ENCODE data around the gene UBQLN3. TPM values are rescaled to one million over a fixed set of nuclear protein-coding genes. Genes with fewer than 3 reads are reported as not detected.

UBQLN3 gene
- total RNA-seq, 1 experiment from 2014 or later, result not detected

DNA sequence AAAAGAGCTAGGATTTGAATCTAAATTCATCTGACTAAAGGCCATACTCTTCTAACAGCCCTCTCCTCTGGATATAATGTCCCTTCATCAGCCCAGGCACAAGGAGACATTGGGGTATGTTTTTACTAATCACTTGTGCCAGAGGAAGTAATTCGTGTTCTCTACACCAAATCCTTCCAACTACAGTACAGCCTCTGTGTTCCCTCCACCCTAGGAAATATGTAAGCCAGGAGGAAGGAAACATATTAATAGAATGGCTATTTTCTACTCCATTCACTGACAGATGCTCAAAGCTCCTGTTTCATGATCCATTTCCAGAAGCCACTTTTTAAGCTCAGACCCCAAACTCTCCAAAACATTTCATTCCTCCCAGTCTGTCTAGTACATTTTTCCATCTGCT lies 18.7 kb upstream of the UBQLN3 start:
- H3K9me3 Mint-ChIP-seq (ENCODE audit: low read depth, unreplicated experiment), result no peaks in the 10 kb centered on the region
- H3K27me3 Mint-ChIP-seq (ENCODE audit: unreplicated experiment), result peaks cover 78% of the 10 kb centered on the region
- CTCF ChIA-PET, result interaction anchor here (0.6 kb wide), 1 partner anchor 806 kb away, joined by 4 read pairs; no protein-coding TSS in a partner anchor

GRCh38 chr11:5527716-5528115 lies 18.0 kb upstream of the UBQLN3 start:
- Mint-ChIP-seq H3K9me3 (ENCODE audit: low read depth, unreplicated experiment) (no peaks in the 10 kb centered on the region), H3K36me3 (ENCODE audit: insufficient read depth, unreplicated experiment) (no peaks in the 10 kb centered on the region), H3K4me1 (ENCODE audit: low read depth, unreplicated experiment) (no peaks in the 10 kb centered on the region), H3K27ac (ENCODE audit: unreplicated experiment) (no peak overlapping the region), H3K27me3 (ENCODE audit: unreplicated experiment) (peaks cover 77% of the 10 kb centered on the region), H3K4me3 (ENCODE audit: low read depth, unreplicated experiment) (no peak overlapping the region)
- DNase-seq, result no peak
- CTCF ChIA-PET, result interaction anchor here (0.6 kb wide), 1 partner anchor 805 kb away, joined by 4 read pairs; no protein-coding TSS in a partner anchor
- intact Hi-C loops (cut with micrococcal nuclease; ENCODE audit: unreplicated experiment), result no loop called here
- no peak for TF ChIP-seq CTCF (IDR thresholded peaks at IDR 0.05; ENCODE audit: unreplicated experiment)
- BruUV-seq (replicated peaks), result no TSS peak

More for the DNA sequence above, 18.7 kb upstream of the UBQLN3 start:
- no peak for DNase-seq
- BruUV-seq (replicated peaks), result no TSS peak
- Mint-ChIP-seq H3K4me3 (ENCODE audit: low read depth, unreplicated experiment) (no peak overlapping the region), H3K36me3 (ENCODE audit: insufficient read depth, unreplicated experiment) (no peaks in the 10 kb centered on the region), H3K4me1 (ENCODE audit: low read depth, unreplicated experiment) (no peaks in the 10 kb centered on the region), H3K27ac (ENCODE audit: unreplicated experiment) (no peak overlapping the region)
- no peak for TF ChIP-seq CTCF (IDR thresholded peaks at IDR 0.05; ENCODE audit: unreplicated experiment)
- intact Hi-C loops (cut with micrococcal nuclease; ENCODE audit: unreplicated experiment), result no loop called here

DNA sequence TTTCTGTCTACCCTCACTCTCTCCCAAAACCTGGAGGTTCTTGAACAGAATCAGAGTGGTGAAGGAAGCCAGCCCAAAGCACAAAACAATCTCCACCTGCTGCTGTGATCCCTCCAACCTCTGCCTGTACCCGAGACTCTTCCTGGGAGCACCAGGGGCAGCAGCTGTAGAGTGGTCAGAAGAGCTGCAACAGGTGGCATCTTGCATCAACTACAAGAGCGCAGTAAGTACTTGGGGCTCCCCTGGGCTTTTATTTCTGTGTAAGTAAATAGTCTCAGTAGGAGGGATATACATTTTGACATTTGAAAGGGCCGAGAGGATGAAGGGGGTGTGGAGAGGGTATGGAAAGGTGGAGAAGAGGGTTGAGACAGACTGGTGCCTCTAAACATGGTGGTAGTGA lies 15.0 kb upstream of the UBQLN3 start:
- CTCF ChIA-PET, result no interaction called here
- Mint-ChIP-seq H3K4me3 (ENCODE audit: low read depth, unreplicated experiment) (no peak overlapping the region), H3K27ac (ENCODE audit: unreplicated experiment) (no peak overlapping the region), H3K9me3 (ENCODE audit: low read depth, unreplicated experiment) (no peaks in the 10 kb centered on the region), H3K27me3 (ENCODE audit: unreplicated experiment) (peaks cover 55% of the 10 kb centered on the region), H3K4me1 (ENCODE audit: low read depth, unreplicated experiment) (no peaks in the 10 kb centered on the region), H3K36me3 (ENCODE audit: insufficient read depth, unreplicated experiment) (no peaks in the 10 kb centered on the region)
- DNase-seq, result no peak
- no peak for TF ChIP-seq CTCF (IDR thresholded peaks at IDR 0.05; ENCODE audit: unreplicated experiment)
- intact Hi-C loops (cut with micrococcal nuclease; ENCODE audit: unreplicated experiment), result no loop called here
- BruUV-seq (replicated peaks), result no TSS peak

- Mint-ChIP-seq H3K27ac (ENCODE audit: unreplicated experiment) (no peak overlapping the region), H3K27me3 (ENCODE audit: unreplicated experiment) (peaks cover 38% of the 10 kb centered on the region), H3K36me3 (ENCODE audit: insufficient read depth, unreplicated experiment) (no peaks in the 10 kb centered on the region), H3K4me1 (ENCODE audit: low read depth, unreplicated experiment) (no peaks in the 10 kb centered on the region), H3K4me3 (ENCODE audit: low read depth, unreplicated experiment) (no peak overlapping the region), H3K9me3 (ENCODE audit: low read depth, unreplicated experiment) (no peaks in the 10 kb centered on the region)
- intact Hi-C loops (cut with micrococcal nuclease; ENCODE audit: unreplicated experiment), result no loop called here
- no peak for TF ChIP-seq CTCF (IDR thresholded peaks at IDR 0.05; ENCODE audit: unreplicated experiment)
- no TSS peak for BruUV-seq (replicated peaks)
- DNase-seq, result no peak
- CTCF ChIA-PET, result interaction anchor here (0.6 kb wide), 1 partner anchor 274 kb away, joined by 3 read pairs; no protein-coding TSS in a partner anchor
Observed at GRCh38 chr11:5522308-5522707, 12.6 kb upstream of the UBQLN3 start.

Data from Calu3 (cell line).